Measurements from ENCODE around the gene SMIM3. TPM values are rescaled to one million over a fixed set of nuclear protein-coding genes. Genes with fewer than 3 reads are reported as not detected.

SMIM3 gene
- total RNA-seq, 2 experiments from 2014 or later = not detected

- Histone ChIP-seq H3K9me3 (ENCODE audit: low read length) (no peaks in the 10 kb centered on the region), H3K4me2 (ENCODE audit: low read length) (no peak overlapping the region), H4K20me1 (ENCODE audit: insufficient read depth, low read length) (no peaks in the 10 kb centered on the region), H2AFZ (ENCODE audit: low read length) (no peak overlapping the region), H3K27ac (ENCODE audit: low read depth, low read length, poor library complexity, severe bottlenecking) (no peak overlapping the region), H3K4me3 (ENCODE audit: low read depth, low read length, poor library complexity, severe bottlenecking) (no peak overlapping the region), H3K36me3 (ENCODE audit: insufficient read depth, low read length) (no peaks in the 10 kb centered on the region), H3K79me2 (ENCODE audit: insufficient read depth, low read depth, low read length) (no peaks in the 10 kb centered on the region), H3K4me1 (ENCODE audit: insufficient read depth, low read length, poor library complexity, severe bottlenecking) (no peaks in the 10 kb centered on the region), H3K9me2 (ENCODE audit: insufficient read depth, low read length) (no peaks in the 10 kb centered on the region)
- POLR2A ChIA-PET = no interaction called here
- intact Hi-C loops (cut with micrococcal nuclease; ENCODE audit: unreplicated experiment) = no loop called here
- CTCF ChIA-PET (ENCODE audit: unreplicated experiment) = no interaction called here
- BruUV-seq (replicated peaks) = no TSS peak
- no peak for DNase-seq (ENCODE audit: low spot score)
- TF ChIP-seq EZH2phosphoT487 (IDR thresholded peaks at IDR 0.05; ENCODE audit: borderline replicate concordance, low read depth, low read length) (no peak), CTCF (conservative IDR thresholded peaks at IDR 0.05; ENCODE audit: low read length) (no peak)
Measured at GRCh38 chr5:150780187-150780692, 1.7 kb downstream of the SMIM3 start.

DNA sequence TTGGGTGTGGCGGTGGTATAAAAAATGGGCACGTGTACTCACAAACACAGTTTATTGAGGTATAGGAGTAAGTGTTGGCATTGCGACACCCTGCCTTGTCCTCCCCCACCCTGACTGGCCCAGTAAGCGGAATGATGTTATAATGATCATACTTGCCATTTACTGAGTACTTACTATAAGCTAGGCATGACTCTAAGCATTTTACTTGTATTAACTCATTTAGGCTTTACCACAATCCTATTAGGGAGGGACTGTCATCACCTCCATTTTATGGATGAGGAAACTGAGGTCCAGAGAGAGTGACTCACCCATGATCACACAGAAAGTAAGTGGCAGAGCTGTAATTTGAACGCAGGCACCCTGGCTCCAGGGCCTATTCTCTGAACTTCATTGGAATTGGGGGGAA lies 2.3 kb downstream of the SMIM3 start:
- no peak overlapping the region for H3K27ac ChIP-seq (ENCODE audit: low read depth, low read length, poor library complexity, severe bottlenecking)
- no peaks in the 10 kb centered on the region for H3K36me3 ChIP-seq (ENCODE audit: insufficient read depth, low read length)
- H3K4me3 ChIP-seq (ENCODE audit: low read depth, low read length, poor library complexity, severe bottlenecking) = no peak overlapping the region
- ChIA-PET CTCF (ENCODE audit: unreplicated experiment) (no interaction called here), POLR2A (interaction anchor here (0.6 kb wide), 1 partner anchor 444 kb away, joined by 3 read pairs; no protein-coding TSS in a partner anchor)
- no peaks in the 10 kb centered on the region for H3K9me2 ChIP-seq (ENCODE audit: insufficient read depth, low read length)
- H4K20me1 ChIP-seq (ENCODE audit: insufficient read depth, low read length) = no peaks in the 10 kb centered on the region
- no peaks in the 10 kb centered on the region for H3K9me3 ChIP-seq (ENCODE audit: low read length)
- BruUV-seq (replicated peaks) = no TSS peak
- no peaks in the 10 kb centered on the region for H3K4me1 ChIP-seq (ENCODE audit: insufficient read depth, low read length, poor library complexity, severe bottlenecking)
- intact Hi-C loops (cut with micrococcal nuclease; ENCODE audit: unreplicated experiment) = no loop called here
- no peak overlapping the region for H3K4me2 ChIP-seq (ENCODE audit: low read length)
- H3K79me2 ChIP-seq (ENCODE audit: insufficient read depth, low read depth, low read length) = no peaks in the 10 kb centered on the region
- no peak overlapping the region for H2AFZ ChIP-seq (ENCODE audit: low read length)
- no peak for DNase-seq (ENCODE audit: low spot score)
- no peak for TF ChIP-seq CTCF (conservative IDR thresholded peaks at IDR 0.05; ENCODE audit: low read length)
- no peak for TF ChIP-seq EZH2phosphoT487 (IDR thresholded peaks at IDR 0.05; ENCODE audit: borderline replicate concordance, low read depth, low read length)

DNA sequence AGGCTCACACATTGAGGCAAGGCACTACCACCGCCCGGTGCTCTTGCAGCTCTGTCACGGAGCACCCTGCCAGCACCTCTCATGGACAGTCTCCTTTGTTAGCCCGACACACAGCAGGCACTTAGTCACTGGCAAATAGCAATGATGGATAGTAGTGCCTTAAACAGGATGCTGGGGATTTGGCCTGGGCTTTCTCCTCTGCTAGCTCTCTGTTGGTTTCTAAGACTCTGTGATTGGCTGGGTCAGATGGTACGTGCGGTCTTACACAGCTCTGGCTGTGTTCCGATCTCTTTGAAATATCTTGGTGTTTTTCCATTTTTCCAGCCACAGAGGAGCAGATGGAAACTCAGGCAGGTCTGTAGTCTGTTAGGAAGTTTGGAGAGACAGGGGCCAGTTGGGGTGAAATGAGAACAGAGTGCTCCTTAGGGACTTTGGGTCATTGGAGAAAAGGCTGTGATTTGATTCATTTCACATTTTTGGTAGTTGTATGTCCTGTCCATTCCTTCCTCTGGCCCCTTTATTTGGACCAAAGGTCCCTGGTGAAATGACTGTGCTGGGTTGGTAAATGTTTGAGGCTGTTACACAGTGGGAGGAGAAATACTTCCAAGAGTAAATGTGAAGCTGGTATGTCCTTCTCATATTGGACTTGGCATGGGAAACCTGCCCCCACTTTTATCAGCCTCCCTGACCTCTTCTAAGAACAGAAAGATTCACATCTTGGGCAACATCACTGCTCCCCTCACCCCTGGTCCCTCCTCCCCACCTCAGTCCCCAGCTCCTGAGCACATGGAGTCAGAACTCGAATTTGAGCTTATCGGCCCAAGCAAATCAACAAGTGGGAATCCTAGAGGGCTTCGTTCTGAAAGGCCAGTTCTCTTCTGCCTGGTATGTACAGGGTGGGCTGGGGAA lies 3.4 kb downstream of the SMIM3 start:
- POLR2A ChIA-PET = interaction anchor here (0.6 kb wide), 1 partner anchor 190 kb away, joined by 3 read pairs; no protein-coding TSS in a partner anchor
- H3K36me3 ChIP-seq (ENCODE audit: insufficient read depth, low read length) = no peaks in the 10 kb centered on the region
- H3K9me2 ChIP-seq (ENCODE audit: insufficient read depth, low read length) = no peaks in the 10 kb centered on the region
- no peaks in the 10 kb centered on the region for H4K20me1 ChIP-seq (ENCODE audit: insufficient read depth, low read length)
- no peaks in the 10 kb centered on the region for H3K79me2 ChIP-seq (ENCODE audit: insufficient read depth, low read depth, low read length)
- H3K4me2 ChIP-seq (ENCODE audit: low read length) = no peak overlapping the region
- CTCF ChIA-PET (ENCODE audit: unreplicated experiment) = no interaction called here
- no peak overlapping the region for H3K27ac ChIP-seq (ENCODE audit: low read depth, low read length, poor library complexity, severe bottlenecking)
- H3K9me3 ChIP-seq (ENCODE audit: low read length) = no peaks in the 10 kb centered on the region
- H2AFZ ChIP-seq (ENCODE audit: low read length) = no peak overlapping the region
- TF ChIP-seq CTCF (conservative IDR thresholded peaks at IDR 0.05; ENCODE audit: low read length) (no peak), EZH2phosphoT487 (IDR thresholded peaks at IDR 0.05; ENCODE audit: borderline replicate concordance, low read depth, low read length) (no peak)
- no peaks in the 10 kb centered on the region for H3K4me1 ChIP-seq (ENCODE audit: insufficient read depth, low read length, poor library complexity, severe bottlenecking)
- intact Hi-C loops (cut with micrococcal nuclease; ENCODE audit: unreplicated experiment) = no loop called here
- no peak overlapping the region for H3K4me3 ChIP-seq (ENCODE audit: low read depth, low read length, poor library complexity, severe bottlenecking)
- BruUV-seq (replicated peaks) = no TSS peak
- no peak for DNase-seq (ENCODE audit: low spot score)

Measured in OCI-LY7 (cell line).